Cardiac septum (tissue), 1 donor: ENCODE results near the gene PREX1. TPM values are rescaled to one million over a fixed set of nuclear protein-coding genes. Genes with fewer than 3 reads are reported as not detected.
"Not testable (repeated sequence)": the region's sequence is repeated elsewhere in the genome, so short reads cannot be mapped to it uniquely, and the experiment has no call there.

Experiments
- DNase-seq: peaks from one replicate; pipeline ENCODE4 v3.0.0-alpha.2; 2020; ENCODE audit warnings: low spot score
- intact Hi-C: fragments of 100-400 bp; cut with DNase I; formaldehyde crosslinking; loops from one replicate; pipeline ENCODE4 v1.14.0; 2022
- total RNA-seq: library from RNA; stranded (reverse); fragmentation: NEBNext Ultra II Directional; extraction: Animal tissue kit (Norgen Biotek cat#: 25700); gene quantifications from one replicate; pipeline ENCODE4 v1.2.1, GENCODE V29; 2021
- donor health status: DM: no; HTN: no; CAD: no.

Gene PREX1
- total RNA-seq, 1 donor from 2014 or later: 13.9 TPM

DNA sequence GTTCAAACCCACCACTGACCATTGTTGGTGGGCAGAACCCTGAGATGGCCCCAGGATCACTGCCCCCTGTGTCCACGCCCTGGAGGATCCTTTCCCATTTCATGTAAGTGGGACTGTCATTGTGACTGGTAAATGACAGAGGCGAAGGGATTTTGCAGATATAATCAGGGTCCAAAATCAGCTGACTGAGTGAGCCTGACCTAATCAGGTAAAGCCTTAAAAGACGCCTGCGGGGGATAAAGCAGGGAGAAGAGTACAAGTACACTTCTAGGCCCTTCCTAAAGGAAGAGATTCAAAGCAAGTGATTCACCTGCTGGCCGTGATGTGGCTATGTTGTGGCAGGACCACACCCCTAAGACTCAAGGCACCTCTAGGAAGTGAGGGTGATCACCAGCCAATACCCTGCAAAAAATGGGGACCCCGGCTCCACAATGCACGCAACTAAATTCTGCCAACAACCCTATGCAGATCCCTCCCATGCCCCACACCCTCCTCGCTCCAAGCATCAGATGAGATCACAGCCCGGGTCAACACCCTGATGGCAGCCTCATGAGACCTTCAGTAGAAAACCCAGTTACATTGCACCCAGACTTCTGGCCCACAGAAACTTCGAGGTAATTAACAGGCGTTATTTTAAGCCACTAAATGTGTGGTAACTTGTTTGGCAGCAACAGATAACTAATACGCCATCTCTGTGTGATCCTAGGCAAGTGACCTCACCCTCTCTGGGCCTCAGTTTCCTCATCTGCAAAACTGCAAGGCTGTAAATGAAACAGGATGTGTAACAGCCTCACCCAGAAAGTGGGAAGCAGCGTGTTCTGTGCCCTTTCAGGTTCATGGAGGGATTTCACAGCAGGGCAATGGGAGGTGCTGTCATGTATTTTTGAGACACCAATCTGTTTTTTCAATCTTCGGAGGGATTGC is 11.3 kb downstream of the PREX1 start:
- intact Hi-C loops: no loop called here
- peak; percentile 33 for DNase-seq

DNA sequence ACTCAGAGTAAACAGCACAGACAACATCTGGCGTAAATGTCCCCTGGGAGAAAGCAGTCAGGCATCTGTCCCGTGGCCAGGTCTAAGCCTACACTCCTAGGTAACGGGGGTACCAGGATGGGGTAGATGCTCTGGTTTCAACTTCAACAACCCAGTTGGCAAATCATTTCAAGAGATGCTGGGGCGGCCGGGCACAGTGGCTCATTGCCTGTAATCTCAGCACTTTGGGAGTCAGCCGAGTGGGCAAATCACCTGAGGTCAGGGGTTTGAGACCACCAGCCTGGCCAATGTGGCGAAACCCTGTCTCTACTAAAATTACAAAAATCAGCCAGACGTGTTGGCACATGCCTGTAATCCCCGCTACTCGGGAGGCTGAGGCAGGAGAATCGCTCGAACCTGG is 12.3 kb downstream of the PREX1 start:
- intact Hi-C loops: no loop called here
- DNase-seq: peak; percentile 63

DNA sequence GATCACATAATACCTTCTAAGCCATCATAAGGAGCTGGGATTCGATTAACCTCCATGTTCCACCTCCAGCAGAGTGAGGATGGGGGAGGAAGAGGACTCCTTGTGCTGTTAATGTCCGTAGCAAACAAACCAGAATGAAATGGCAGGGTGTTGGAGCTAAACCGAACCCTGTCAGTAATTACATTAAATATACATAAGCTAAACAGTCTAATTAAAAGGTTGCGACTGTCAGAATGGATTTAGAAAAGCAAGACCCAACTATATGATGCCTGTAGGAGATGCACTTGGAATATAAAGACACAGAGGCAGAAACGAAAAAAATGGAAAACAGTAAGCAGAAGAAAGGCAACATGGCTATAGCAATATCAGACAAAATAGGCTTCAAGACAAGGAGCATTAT is 13.2 kb downstream of the PREX1 start:
- intact Hi-C loops: no loop called here
- DNase-seq: no peak

DNA sequence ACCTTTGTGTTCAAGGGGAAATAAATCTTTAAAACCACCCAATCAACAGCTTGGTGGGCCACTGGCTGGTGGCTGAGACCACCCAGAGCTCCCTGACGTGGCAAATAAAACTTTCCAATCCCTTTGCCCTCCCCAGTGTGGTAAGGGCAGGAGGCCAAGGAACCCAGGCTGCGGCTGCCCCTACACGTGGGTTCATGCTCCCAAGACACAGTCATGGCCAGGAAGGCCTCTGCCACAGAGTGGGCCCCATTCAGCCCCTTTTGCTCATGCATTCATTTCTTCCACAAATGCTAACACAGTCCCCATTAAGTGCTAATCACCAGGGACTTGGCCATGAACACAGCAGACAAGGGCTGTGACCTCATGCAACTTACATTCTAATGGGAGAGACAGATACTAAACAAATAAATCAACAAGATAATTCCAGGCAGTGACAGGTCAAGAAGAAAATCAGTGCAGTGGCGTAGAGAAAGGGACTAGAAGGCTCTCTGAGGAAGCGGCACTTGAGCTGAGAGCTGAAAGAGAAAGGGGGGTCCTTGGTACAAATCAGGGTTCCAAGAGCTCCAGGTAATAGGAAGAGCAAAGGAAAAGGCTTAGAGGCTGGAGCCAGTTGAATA is 13.8 kb downstream of the PREX1 start:
- DNase-seq: peak; percentile 6
- intact Hi-C loops: no loop called here

DNA sequence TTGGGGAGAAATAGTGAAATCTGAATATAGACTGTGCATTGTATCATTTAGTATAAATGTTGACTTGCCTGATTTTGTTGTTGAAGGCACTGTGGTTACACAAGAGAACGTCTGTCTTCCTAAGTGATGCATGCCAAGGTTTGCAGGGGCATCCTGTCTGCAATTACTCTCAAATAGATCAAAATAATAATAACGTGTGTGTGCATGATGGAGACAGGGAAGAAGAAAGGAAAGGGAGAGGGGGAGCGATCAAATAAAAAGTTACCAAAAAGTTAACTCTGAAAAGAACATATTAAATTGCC is 14.4 kb downstream of the PREX1 start:
- DNase-seq: no peak
- intact Hi-C loops: no loop called here

DNA sequence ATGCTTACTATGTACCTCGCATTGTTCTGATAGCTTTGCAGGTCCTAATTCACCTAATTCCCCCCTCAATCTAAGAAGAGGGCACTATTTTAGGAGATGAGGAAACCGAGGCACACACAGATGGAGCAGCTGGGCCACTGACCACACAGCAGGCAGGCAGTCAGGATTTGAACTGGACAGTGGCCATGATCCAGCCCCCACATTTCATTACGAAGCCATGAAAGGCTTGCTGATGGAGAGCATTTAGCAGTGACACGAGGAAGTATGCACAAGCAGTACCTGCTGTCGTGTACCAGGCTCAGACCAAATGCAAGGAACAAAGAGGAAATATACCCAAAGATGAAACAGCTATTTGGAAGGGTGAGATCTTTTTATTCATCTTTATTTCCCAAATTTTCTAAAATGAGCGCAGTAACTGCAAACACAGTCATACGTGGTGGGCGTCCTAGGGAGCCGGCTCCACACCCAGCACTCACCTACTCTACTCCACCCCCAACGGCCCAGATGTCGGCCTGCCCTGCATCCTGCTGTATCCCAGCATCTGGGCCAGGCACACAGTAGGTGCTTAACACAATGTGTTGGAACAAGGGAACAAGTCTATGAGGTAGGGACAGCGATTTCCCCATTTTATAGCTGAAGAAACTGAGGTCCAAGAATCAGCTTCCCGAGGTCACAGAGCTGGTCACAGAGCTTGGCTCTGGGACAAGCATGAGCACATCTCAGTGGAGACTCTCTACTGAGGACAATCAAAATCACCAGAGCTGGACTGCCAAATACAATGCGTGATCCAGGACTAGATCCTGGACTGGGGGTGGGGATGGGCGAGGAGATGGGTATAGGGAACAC is 15.0 kb downstream of the PREX1 start:
- intact Hi-C loops: no loop called here
- DNase-seq: no peak

DNA sequence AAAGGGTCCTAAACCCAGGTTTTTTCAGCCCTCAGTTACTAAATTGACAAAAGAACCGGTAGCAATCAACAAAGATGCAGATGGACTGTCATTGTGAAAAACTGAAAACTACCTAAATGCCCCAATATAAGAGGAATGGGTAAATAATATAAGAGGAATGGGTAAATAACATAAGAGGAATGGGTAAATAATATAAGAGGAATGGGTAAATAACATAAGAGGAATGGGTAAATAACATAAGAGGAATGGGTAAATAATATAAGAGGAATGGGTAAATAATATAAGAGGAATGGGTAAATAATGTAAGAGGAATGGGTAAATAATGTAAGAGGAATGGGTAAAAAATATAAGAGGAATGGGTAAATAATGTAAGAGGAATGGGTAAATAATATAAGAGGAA is 15.7 kb downstream of the PREX1 start:
- DNase-seq, intact Hi-C loops: not testable (repeated sequence)

DNA sequence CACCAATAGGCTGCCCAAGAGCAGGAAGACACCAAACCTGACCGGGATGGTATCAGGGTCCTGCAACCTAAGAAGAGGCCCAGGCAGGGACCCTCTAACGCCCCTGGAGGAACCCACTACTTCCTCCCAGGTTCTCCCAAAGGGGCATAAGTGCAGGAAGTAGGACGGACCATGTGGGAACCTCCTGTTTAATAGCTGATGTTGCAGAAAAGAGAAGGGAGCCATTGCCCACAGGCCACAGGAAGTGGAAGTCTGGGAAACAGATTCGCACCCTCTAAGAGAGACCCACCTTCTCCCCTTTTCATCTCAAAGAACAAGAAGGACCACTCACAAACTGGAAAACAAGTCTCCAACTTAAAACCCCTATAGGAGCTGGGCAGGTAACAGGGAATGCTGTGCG is 18.1 kb downstream of the PREX1 start:
- no peak for DNase-seq
- intact Hi-C loops: no loop called here

DNA sequence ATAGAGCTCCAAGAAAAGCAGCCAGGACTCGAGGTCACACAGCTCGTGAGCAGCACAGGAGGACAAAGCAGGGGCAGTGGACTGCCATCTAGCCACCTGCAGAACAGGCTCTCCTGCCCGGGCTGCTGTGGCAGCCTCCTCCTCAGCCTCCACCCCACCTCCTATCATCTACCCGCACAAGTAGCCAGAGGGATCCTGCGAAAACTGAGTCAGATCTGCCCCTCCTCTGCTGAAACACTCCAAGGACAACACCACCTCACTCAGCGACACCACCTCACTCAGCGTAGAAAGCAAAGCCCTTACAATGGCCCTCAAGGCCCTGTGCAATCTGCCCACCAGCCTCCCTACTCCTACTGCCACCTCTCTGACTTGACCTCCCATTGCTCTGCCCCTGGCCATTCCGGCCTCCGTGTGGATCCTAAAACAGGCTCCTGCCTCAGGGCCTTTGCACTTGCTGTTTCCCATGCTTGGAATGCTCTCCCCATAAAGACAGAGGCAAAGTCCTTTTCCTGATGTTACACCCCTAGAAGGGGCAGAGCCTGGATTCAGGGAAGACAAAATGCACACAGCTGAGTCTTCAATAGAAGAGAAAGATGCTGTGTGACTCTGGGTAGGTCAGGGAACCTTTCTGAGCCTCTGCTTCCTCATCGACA is 19.3 kb downstream of the PREX1 start:
- DNase-seq: no peak
- intact Hi-C loops: no loop called here

DNA sequence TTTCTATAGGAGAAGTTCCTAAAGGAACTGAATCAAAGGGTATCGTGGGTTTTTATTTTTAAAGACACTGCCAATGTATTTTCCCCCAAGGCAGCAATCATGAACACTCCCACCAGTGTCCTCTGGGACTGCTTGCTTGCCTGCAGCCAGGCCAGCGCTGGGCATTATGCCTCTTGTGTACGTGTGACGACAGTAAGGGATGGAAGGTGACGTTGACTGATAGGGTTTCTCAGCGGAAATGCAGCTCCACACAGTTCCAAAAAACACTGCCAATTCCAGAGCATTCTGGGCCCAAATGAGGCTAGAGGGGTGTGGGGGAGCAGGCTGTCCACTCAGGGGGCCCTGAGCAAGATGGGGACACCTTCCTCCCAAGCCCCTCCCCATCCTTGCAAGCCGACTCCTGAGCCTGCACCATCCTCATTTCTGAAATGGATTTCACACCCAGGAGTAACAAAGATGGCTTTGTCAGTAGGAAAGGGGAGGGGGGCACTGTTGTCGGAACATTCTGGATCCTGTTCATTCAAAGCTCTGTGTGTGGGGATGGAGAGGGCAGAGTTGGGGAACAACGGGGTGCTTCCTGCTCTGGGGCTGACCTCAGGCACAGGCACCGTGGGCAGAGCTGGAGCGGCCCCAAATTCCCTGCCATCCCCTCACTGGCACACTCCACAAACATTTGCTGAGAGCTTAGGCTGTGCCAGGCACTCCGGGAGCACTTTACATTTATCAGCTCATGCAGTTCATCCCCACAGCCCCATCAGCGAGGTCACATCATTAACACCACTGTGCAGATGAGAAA is 20.0 kb downstream of the PREX1 start:
- intact Hi-C loops: no loop called here
- no peak for DNase-seq

DNA sequence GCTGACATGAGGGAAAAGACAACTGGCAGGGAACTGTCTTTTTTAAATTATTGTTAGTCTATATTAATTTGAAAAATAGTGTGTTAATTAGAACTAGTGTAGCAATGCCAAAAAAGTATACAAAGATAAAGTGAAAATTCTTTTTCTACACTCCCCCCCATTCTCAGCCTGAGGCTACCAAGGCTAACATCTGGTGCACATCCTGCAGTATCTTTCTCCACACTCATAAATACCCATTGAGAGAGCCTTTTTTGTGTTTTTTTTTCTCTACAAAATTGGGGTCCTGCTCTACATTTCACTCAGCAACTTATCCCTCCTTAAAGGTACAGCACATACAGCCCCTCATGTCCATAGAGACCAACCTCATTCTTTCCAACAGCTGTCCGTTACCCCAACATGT is 20.7 kb downstream of the PREX1 start:
- intact Hi-C loops: no loop called here
- DNase-seq: no peak

DNA sequence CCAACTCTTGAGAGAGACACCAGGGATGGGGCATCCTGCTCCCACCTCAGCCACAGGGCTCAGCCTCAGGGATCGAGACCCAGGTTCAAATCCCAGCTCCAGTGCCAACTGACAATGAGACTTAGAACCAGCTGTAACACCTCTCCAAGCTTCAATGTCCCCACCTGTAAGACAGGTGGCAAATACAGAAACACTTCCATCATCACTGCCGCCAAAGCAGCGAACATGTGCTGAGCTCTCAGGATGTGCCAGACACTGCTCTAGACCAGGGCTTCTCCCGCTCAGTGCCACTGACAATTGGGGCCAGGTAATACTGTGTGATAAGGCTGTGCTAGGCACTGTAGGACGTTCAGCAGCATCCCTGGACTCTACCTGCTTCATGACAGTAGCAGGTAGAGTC is 22.1 kb downstream of the PREX1 start:
- intact Hi-C loops: no loop called here
- no peak for DNase-seq

DNA sequence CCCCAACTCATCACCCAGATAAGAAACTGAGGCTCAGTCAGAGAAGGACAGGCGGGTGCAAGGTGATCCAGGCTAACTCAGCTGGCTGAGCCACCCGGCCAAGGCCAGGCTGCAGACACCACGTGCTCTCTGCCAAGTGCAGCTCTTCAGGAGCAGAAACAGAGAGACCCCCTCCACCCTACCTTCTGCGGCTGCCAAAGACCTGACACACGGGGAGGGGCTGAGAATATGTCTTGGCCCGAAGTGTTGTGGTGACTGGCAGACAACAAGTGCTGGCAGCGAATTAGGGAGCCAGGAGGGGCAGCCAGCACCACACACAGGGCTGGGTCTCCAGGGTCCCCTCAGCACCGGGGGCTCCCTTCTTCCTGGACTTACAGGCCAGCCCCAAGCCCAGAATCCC is 22.5 kb downstream of the PREX1 start:
- no peak for DNase-seq
- intact Hi-C loops: no loop called here

DNA sequence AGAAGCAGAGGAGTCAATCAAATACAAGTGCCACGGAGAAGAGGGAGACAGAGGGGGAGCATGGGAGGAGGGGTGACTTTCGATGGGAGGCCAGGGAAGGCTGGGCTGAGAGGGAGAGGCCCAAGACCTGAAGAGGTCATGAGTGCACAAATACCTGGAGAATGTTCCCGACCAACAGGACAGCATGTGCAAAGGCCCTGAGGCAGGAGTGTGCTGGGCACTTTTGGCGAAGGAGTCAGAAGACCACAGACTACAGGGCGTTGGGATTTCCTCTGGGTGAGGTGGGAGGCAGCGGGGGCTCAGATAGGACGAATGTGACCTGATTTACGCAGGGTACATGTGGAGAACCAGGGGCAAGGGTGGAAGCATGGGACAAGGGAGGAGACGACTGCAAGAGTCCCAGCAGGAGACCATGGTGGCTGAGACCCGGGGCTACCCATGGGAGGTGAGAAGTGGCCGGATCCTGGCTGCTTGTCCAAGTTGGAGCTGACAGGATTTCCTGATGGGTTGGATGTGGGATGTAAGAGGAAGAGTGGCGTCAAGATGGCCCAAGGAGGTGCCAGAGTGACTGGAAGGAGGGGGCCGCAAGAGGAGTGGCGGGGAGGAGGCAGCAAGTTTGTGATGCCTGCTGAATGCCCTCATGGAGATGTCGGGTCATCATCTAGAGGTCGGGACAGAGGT is 23.4 kb downstream of the PREX1 start:
- intact Hi-C loops: no loop called here
- DNase-seq: no peak

DNA sequence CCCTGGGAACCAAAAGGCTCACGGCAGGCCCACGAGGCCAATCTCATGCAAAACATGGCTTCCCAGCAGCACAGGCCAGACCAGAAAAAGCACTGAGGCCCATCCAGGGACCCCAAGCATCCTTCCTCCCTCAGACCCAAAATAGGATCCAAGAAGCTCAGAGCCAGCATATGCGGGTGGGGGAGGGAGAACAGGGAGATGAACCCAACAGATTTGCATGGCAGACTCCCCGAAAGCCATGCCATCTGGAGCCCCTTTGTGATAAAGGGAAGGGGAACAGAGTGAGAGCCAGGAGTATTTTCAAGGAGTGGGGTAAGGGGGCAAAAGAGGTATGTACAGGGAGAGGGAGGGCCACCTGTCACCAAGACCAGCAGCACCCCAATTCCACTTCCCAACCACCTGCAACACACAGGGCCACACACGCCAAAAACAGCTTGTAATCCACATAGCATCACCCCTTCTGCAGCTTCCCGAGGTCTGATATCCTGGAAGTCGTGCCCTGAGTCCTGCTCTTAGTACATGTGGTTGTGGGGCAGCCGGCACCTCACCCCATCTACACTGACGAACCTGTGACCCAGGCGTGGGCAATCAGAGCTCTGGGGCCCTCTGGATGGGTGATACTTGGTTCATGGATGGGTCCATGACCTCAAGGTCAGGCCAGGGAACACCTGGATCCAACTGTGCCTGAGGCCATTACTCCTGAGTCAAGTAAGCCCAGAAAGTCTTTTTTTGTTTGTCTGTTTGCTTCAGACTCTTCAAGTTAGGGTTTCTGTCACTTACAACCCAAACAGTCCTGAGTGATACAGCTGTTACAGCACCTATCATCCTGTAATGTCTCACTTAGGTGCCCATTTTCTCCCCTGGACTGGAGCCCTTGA is 24.4 kb downstream of the PREX1 start:
- intact Hi-C loops: no loop called here
- no peak for DNase-seq

DNA sequence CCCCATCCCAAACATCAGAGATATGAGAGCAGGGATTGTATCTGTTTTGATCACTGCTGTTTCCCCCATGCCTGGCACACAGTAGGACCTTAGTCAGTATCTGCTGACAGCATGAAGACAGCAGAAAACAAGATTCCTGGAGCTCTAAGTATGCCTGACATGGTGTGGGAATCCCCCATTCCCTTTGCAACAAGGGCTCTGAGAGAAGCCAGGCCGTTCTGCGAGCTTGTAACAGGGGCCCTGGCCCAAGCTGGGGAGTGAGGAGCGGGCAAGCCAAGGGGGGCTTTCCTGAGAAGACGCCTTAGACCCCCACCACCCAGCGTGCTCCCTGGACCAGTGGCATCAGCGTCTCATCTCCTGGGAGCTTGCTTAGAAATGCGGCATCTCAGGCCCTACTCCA is 25.2 kb downstream of the PREX1 start:
- intact Hi-C loops: no loop called here

DNA sequence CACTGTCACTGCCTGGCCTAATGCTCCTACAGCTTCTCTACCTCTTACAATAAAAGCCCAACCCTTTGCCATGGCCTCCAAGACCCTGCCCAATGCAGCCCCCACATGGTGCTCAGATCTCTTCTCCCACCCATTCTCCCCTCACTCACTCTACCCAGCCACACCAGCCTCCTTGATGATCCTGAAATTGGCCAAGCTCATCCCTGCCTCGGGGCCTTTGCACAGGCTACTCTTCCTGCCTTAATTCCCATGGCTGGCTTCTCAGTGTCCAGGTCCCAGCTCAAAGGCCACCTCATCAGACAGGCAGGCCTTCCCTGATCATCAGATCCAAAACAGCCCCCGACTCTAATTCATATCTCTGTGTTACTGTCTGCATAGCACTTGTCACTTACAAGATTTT is 25.6 kb downstream of the PREX1 start:
- intact Hi-C loops: no loop called here
- no peak for DNase-seq

More for the DNA sequence above, 25.2 kb downstream of the PREX1 start:
- no peak for DNase-seq

DNA sequence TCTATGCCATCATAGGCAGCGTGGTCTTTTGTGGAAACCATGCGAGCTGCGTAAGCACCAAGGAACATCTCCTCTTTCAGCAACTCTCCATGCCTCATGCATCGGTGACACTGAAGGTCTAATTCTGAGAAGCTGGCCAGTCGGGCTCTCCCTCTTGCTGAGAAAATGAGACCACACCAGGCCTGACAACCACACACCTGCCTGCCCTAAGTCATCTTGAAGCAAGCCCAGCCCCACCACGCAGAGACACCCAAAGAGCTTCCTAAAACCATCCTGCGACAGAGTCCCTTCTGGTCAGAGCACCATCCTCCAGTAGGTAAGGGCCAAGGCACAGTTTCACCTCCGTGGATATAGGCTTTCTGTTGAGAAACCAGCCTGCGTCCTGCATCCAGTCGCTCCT is 26.6 kb downstream of the PREX1 start:
- DNase-seq: no peak
- intact Hi-C loops: no loop called here
